A673 (cell line): ENCODE data around the gene PDE6G. TPM values are rescaled to one million over a fixed set of nuclear protein-coding genes. Genes with fewer than 3 reads are reported as not detected.

Experiments
- BruUV-seq: library from RNA; stranded (reverse); fragments of 400-500 nt; replicated peaks from 2 replicates; lab custom pipeline; 2021; lab: Mats Ljungman, UMichigan
- CTCF ChIA-PET: fragments of 300-600 bp; sonication (Branson Sonifier 250); formaldehyde crosslinking; loops from one replicate; lab custom pipeline; 2022; ENCODE audit warnings: antibody characterized with exemption; lab: Charles Lee
- POLR2A ChIA-PET: fragments of 300-600 bp; sonication (Branson Sonifier 250); formaldehyde crosslinking; loops from one replicate; lab custom pipeline; 2022; ENCODE audit warnings: antibody characterized with exemption; ENCODE audit not compliant: low non-redundant PET; lab: Charles Lee
- DNase-seq: peaks from one replicate; pipeline ENCODE4 v3.0.0-alpha.2; 2015; ENCODE audit warnings: low spot score
- H3K27ac ChIP-seq: fragments of 200-600 bp; sonication (generic); 2 replicates; pipeline ENCODE4 v1.5.1; 2016; ENCODE audit warnings: mixed run types, low read depth, mild to moderate bottlenecking, mixed read lengths, antibody characterized with exemption, low read length; ENCODE audit not compliant: poor library complexity, severe bottlenecking
- H3K27me3 ChIP-seq: fragments of 200-600 bp; sonication (generic); replicated peaks from 2 replicates; pipeline ENCODE4 v1.6.1; 2017; ENCODE audit warnings: mixed run types, low read depth, mild to moderate bottlenecking, mixed read lengths, antibody characterized with exemption, low read length; ENCODE audit not compliant: insufficient read depth, poor library complexity
- H3K36me3 ChIP-seq: fragments of 200-600 bp; sonication (generic); 2 replicates; pipeline ENCODE4 v1.6.1; 2016; ENCODE audit warnings: mixed run types, mild to moderate bottlenecking, mixed read lengths, antibody characterized with exemption, low read length; ENCODE audit not compliant: insufficient read depth, poor library complexity, severe bottlenecking
- H3K4me1 ChIP-seq: fragments of 200-600 bp; sonication (generic); 2 replicates; pipeline ENCODE4 v1.6.1; 2017; ENCODE audit warnings: mixed run types, mild to moderate bottlenecking, mixed read lengths, antibody characterized with exemption, low read length; ENCODE audit not compliant: insufficient read depth, poor library complexity, severe bottlenecking
- H3K4me3 ChIP-seq: fragments of 200-600 bp; sonication (generic); 2 replicates; pipeline ENCODE4 v1.5.1; 2016; ENCODE audit warnings: low read depth, mixed run types, mild to moderate bottlenecking, mixed read lengths, low read length; ENCODE audit not compliant: poor library complexity, severe bottlenecking
- H3K9me3 ChIP-seq: fragments of 200-600 bp; sonication (generic); 2 replicates; pipeline ENCODE4 v1.6.1; 2016; ENCODE audit warnings: mixed run types, low read depth, mild to moderate bottlenecking, mixed read lengths, antibody characterized with exemption, low read length; ENCODE audit not compliant: poor library complexity, severe bottlenecking
- CTCF ChIP-seq: fragments of 300-800, 200-600 bp; sonication (generic); conservative IDR thresholded peaks from 2 replicates; pipeline ENCODE4 v1.5.1; 2017; ENCODE audit warnings: low read depth, mild to moderate bottlenecking, antibody characterized with exemption, low read length, moderate library complexity, mixed read lengths
- EZH2 ChIP-seq: fragments of 200-600 bp; sonication (generic); IDR thresholded peaks from 2 replicates; pipeline ENCODE4 v1.6.1; 2017; ENCODE audit warnings: borderline replicate concordance, low read depth, mild to moderate bottlenecking, mixed read lengths, antibody characterized with exemption, low read length; ENCODE audit not compliant: poor library complexity, severe bottlenecking
- intact Hi-C: fragments of 100-400 bp; cut with micrococcal nuclease; formaldehyde crosslinking; loops from one replicate; pipeline ENCODE4 v1.10.0; 2022; ENCODE audit not compliant: unreplicated experiment
- total RNA-seq: library from RNA; stranded (reverse); gene quantifications from 2 replicates; pipeline ENCODE4 v1.2.3, GENCODE V29; 2021

Gene PDE6G
- total RNA-seq, 1 experiment from 2014 or later, result 0.43 TPM

- intact Hi-C loops, result no loop called here
- BruUV-seq, result no TSS peak
- H3K4me1 ChIP-seq, result no peaks in the 10 kb centered on the region
- no peak for TF ChIP-seq EZH2
- TF ChIP-seq CTCF, result no peak
- no peaks in the 10 kb centered on the region for H3K27me3 ChIP-seq
- no peaks in the 10 kb centered on the region for H3K9me3 ChIP-seq
- H3K36me3 ChIP-seq, result peaks cover 67% of the 10 kb centered on the region
- H3K27ac ChIP-seq, result no peak overlapping the region
- no peak overlapping the region for H3K4me3 ChIP-seq
- no peak for DNase-seq
- ChIA-PET CTCF (no interaction called here), POLR2A (no interaction called here)
These were observed 39.5 kb downstream of the PDE6G start for GRCh38 chr17:81616877-81617276.

GRCh38 chr17:81615401-81615930 lies 40.9 kb downstream of the PDE6G start:
- DNase-seq, result no peak
- Histone ChIP-seq H3K36me3 (peaks cover 58% of the 10 kb centered on the region), H3K27me3 (no peaks in the 10 kb centered on the region), H3K9me3 (no peaks in the 10 kb centered on the region), H3K4me1 (no peaks in the 10 kb centered on the region), H3K4me3 (no peak overlapping the region), H3K27ac (peak overlapping the region; percentile 17)
- BruUV-seq, result no TSS peak
- intact Hi-C loops, result no loop called here
- TF ChIP-seq CTCF, result no peak
- TF ChIP-seq EZH2, result no peak
- CTCF ChIA-PET, result no interaction called here
- POLR2A ChIA-PET, result no interaction called here

- intact Hi-C loops, result no loop called here
- Histone ChIP-seq H3K27ac (no peak overlapping the region), H3K27me3 (no peaks in the 10 kb centered on the region), H3K4me1 (no peaks in the 10 kb centered on the region), H3K4me3 (no peak overlapping the region), H3K36me3 (peaks cover 71% of the 10 kb centered on the region), H3K9me3 (no peaks in the 10 kb centered on the region)
- ChIA-PET CTCF (no interaction called here), POLR2A (interaction anchor here (0.6 kb wide), 1 partner anchor 19 kb away, joined by 3 read pairs; no protein-coding TSS in a partner anchor)
- TF ChIP-seq EZH2 (no peak), CTCF (no peak)
- BruUV-seq, result no TSS peak
- DNase-seq, result no peak
These were observed 44.0 kb downstream of the PDE6G start for GRCh38 chr17:81612172-81612970.
